Panc1 (cell line): ENCODE results near the gene TBC1D2B.

Source experiments
- CTCF ChIP-seq: fragments of 450-650 bp; IDR thresholded peaks from 2 replicates; pipeline ENCODE4 v1.5.1; 2017; ENCODE audit warnings: mild to moderate bottlenecking
- POLR2AphosphoS5 ChIP-seq: IDR thresholded peaks from 2 replicates; pipeline ENCODE4 v1.6.1; 2012; ENCODE audit warnings: mild to moderate bottlenecking, low read depth, low read length, moderate library complexity
- SIN3A ChIP-seq: IDR thresholded peaks from 2 replicates; pipeline ENCODE4 v1.6.1; 2012; ENCODE audit warnings: low read depth, mild to moderate bottlenecking, low read length, moderate library complexity, borderline replicate concordance; ENCODE audit not compliant: insufficient read depth
- TCF7L2 ChIP-seq: IDR thresholded peaks from 2 replicates; pipeline ENCODE4 v1.6.1; 2011; ENCODE audit warnings: mild to moderate bottlenecking, low read depth, low read length, inconsistent platforms

- TF ChIP-seq TCF7L2 (peak; percentile 6; the same call in 1 of the 2 replicates), CTCF (no peak), SIN3A (peak; percentile 58; the same call in 1 of the 2 replicates), POLR2AphosphoS5 (peak; percentile 57; the same call in 1 of the 2 replicates)
Observed at GRCh38 chr15:78067328-78068228, 9.9 kb downstream of the TBC1D2B start.
